DND-41 (cell line): ENCODE measurements around the gene GPC3.

Experiments
- ATAC-seq: fragments of 200-7000 bp; cut with Tn5 transposase; 3 replicates; pipeline ENCODE4 v1.9.1; 2021; ENCODE audit warnings: low read depth; ENCODE audit not compliant: insufficient read depth
- DNase-seq: peaks from one replicate; pipeline ENCODE4 v3.0.0-alpha.2; 2020
- H2AFZ ChIP-seq: 2 replicates; pipeline ENCODE4 v1.6.0; 2012; ENCODE audit warnings: low read depth, low read length
- H3K27ac ChIP-seq: 2 replicates; pipeline ENCODE4 v1.5.1; 2012; ENCODE audit warnings: low read length, inconsistent platforms
- H3K27me3 ChIP-seq: fragments of 200-600 bp; sonication (generic); 2 replicates; pipeline ENCODE4 v1.6.0; 2012; ENCODE audit warnings: low read length, mild to moderate bottlenecking, inconsistent platforms; ENCODE audit not compliant: insufficient read depth, poor library complexity
- H3K36me3 ChIP-seq: 2 replicates; pipeline ENCODE4 v1.5.1; 2012; ENCODE audit warnings: low read length, inconsistent platforms; ENCODE audit not compliant: insufficient read depth
- H3K4me1 ChIP-seq: 2 replicates; pipeline ENCODE4 v1.5.1; 2012; ENCODE audit warnings: mild to moderate bottlenecking, low read length; ENCODE audit not compliant: insufficient read depth
- H3K4me2 ChIP-seq: 2 replicates; pipeline ENCODE4 v1.6.0; 2012; ENCODE audit warnings: mild to moderate bottlenecking, moderate library complexity, low read length, inconsistent platforms; ENCODE audit not compliant: insufficient read depth
- H3K4me3 ChIP-seq, 2 experiments: fragments of 200-600 bp in 1 of 2; shearing (Covaris generic) in 1 of 2; 2 replicates each; pipeline ENCODE4 v1.5.1; 2012 to 2016; ENCODE audit warnings: inconsistent platforms in 2 of 2, low read length in 2 of 2, mild to moderate bottlenecking in 2 of 2, low read depth in 1 of 2, moderate library complexity in 1 of 2
- H3K79me2 ChIP-seq: 2 replicates; pipeline ENCODE4 v1.6.0; 2012; ENCODE audit warnings: low read length, inconsistent platforms; ENCODE audit not compliant: insufficient read depth
- H3K9ac ChIP-seq: 2 replicates; pipeline ENCODE4 v1.6.0; 2012; ENCODE audit warnings: low read depth, mild to moderate bottlenecking, inconsistent platforms, low read length, moderate library complexity
- H3K9me3 ChIP-seq: 2 replicates; pipeline ENCODE4 v1.5.1; 2012; ENCODE audit warnings: low read length, moderate library complexity, mild to moderate bottlenecking, inconsistent platforms; ENCODE audit not compliant: insufficient read depth, severe bottlenecking
- H4K20me1 ChIP-seq: 2 replicates; pipeline ENCODE4 v1.6.0; 2012; ENCODE audit warnings: low read length; ENCODE audit not compliant: insufficient read depth
- EZH2 ChIP-seq: IDR thresholded peaks from 3 replicates; pipeline ENCODE4 v1.6.1; 2012; ENCODE audit warnings: borderline replicate concordance, low read depth, mild to moderate bottlenecking, moderate library complexity, low read length, inconsistent platforms; ENCODE audit not compliant: severe bottlenecking
- TF ChIP-seq, protein P1 (sequence below): IDR thresholded peaks from 2 replicates; pipeline ENCODE4 v1.5.1; 2012; ENCODE audit warnings: borderline replicate concordance, low read length, moderate library complexity, mild to moderate bottlenecking; ENCODE audit not compliant: poor library complexity, severe bottlenecking; ENCODE audit errors: extremely low read depth

The GPC3 gene

DNA sequence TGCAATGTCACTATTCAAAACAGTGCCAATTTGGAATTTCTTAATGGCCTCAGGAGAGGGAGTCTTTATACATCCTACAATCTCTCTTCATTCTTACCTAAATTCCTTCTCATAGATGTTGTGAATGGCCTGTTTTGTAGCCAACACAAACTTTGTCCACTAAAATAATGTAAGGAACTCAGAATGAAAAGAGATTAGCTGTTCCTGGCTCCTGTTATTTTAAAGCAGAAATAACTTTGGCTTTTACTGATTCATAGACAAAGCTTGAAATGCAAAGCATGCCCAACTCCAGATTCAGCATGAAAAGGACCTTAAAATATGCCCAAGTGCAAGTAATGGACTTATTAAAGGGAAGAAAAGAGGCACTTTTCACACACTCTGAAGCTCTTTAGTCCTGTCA lies 424.1 kb downstream of the GPC3 start:
- no peaks in the 10 kb centered on the region for H3K36me3 ChIP-seq
- ATAC-seq = no peak
- no peak for DNase-seq
- H3K27me3 ChIP-seq = no peaks in the 10 kb centered on the region
- no peaks in the 10 kb centered on the region for H3K9me3 ChIP-seq
- TF ChIP-seq, protein P1, sequence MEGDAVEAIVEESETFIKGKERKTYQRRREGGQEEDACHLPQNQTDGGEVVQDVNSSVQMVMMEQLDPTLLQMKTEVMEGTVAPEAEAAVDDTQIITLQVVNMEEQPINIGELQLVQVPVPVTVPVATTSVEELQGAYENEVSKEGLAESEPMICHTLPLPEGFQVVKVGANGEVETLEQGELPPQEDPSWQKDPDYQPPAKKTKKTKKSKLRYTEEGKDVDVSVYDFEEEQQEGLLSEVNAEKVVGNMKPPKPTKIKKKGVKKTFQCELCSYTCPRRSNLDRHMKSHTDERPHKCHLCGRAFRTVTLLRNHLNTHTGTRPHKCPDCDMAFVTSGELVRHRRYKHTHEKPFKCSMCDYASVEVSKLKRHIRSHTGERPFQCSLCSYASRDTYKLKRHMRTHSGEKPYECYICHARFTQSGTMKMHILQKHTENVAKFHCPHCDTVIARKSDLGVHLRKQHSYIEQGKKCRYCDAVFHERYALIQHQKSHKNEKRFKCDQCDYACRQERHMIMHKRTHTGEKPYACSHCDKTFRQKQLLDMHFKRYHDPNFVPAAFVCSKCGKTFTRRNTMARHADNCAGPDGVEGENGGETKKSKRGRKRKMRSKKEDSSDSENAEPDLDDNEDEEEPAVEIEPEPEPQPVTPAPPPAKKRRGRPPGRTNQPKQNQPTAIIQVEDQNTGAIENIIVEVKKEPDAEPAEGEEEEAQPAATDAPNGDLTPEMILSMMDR = no peak
- TF ChIP-seq EZH2 = no peak
- H3K4me1 ChIP-seq = no peaks in the 10 kb centered on the region
- no peak overlapping the region for H2AFZ ChIP-seq
- H3K27ac ChIP-seq = no peak overlapping the region
- H3K79me2 ChIP-seq = no peaks in the 10 kb centered on the region
- no peak overlapping the region for H3K4me3 ChIP-seq
- no peak overlapping the region for H3K9ac ChIP-seq
- H4K20me1 ChIP-seq = no peaks in the 10 kb centered on the region
- no peak overlapping the region for H3K4me2 ChIP-seq

DNA sequence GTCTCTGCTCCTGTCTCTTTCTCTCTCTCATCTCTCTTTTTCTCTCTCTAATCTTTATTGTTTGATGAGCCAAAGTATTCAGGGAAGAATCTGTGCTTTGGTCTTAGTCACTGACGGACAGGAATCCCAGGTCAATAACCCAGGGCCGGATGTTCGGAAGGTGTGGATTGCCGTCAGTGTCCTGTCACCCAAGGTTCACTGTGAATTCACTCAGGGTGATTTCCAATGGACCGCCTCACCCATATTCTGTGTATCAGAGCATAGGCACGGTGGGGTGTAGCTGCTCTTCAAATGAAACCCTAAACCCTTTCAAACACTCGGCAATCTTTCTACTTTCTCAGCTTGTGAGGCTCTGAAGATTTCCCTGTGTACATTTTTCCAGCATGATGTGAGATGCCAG lies 425.5 kb downstream of the GPC3 start:
- Histone ChIP-seq H3K4me1 (no peaks in the 10 kb centered on the region), H3K4me2 (no peak overlapping the region), H2AFZ (no peak overlapping the region), H3K4me3 (no peak overlapping the region), H3K27me3 (no peaks in the 10 kb centered on the region), H3K27ac (no peak overlapping the region), H3K79me2 (no peaks in the 10 kb centered on the region), H3K36me3 (no peaks in the 10 kb centered on the region), H4K20me1 (no peaks in the 10 kb centered on the region), H3K9me3 (no peaks in the 10 kb centered on the region), H3K9ac (no peak overlapping the region)
- DNase-seq (no peak), ATAC-seq (no peak)
- TF ChIP-seq, protein P1 = no peak
- no peak for TF ChIP-seq EZH2

DNA sequence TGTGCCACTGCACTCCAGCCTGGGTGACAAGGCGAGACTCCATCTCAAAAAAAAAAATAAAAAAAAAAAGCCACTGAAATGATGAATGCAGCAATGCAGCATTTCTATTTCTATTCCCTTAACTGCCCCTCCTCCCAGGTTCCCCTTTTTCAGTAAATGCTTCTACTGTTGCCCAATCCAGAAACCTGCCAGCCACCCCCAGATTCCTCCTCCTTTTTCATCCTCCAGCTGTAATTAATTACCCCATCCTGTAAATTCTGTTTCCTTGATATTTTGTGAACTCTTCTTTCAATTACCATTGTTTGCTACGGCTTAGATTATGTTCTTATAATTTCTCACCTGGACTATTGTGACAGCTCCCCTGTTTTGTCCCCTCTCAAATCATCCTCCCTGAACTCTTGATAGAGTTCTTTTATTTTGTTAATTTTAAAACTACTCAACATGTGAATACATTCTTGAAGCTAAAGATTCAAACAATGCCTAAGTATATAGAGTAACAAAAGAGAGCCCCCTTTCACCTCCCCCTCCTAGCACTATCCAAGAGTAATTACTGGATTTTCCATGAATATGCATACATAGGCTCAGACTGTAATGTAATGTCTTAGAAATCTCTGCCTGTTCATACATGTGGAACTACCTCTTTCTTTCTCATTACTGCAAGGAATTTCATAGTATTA lies 429.5 kb downstream of the GPC3 start:
- H3K4me2 ChIP-seq = no peak overlapping the region
- no peak for TF ChIP-seq EZH2
- TF ChIP-seq, protein P1 = no peak
- H3K9me3 ChIP-seq = peaks cover 4% of the 10 kb centered on the region
- no peaks in the 10 kb centered on the region for H4K20me1 ChIP-seq
- no peak overlapping the region for H2AFZ ChIP-seq
- DNase-seq (no peak), ATAC-seq (no peak)
- no peaks in the 10 kb centered on the region for H3K79me2 ChIP-seq
- no peaks in the 10 kb centered on the region for H3K27me3 ChIP-seq
- H3K36me3 ChIP-seq = no peaks in the 10 kb centered on the region
- no peak overlapping the region for H3K9ac ChIP-seq
- no peaks in the 10 kb centered on the region for H3K4me1 ChIP-seq
- no peak overlapping the region for H3K27ac ChIP-seq
- H3K4me3 ChIP-seq = no peak overlapping the region
